Measurements from ENCODE around the gene PEX7.
"Not testable (repeated sequence)": the region's sequence is repeated elsewhere in the genome, so short reads cannot be mapped to it uniquely, and the experiment has no call there.

GRCh38 chr6:136815608-136816007 is 6.8 kb upstream of the PEX7 start:
- not testable (repeated sequence) for TF ChIP-seq CTCF (IDR thresholded peaks at IDR 0.05); POLR2A (IDR thresholded peaks at IDR 0.05); POLR2AphosphoS5 (IDR thresholded peaks at IDR 0.05); EP300 (IDR thresholded peaks at IDR 0.05; ENCODE audit: low read depth)

All from transverse colon (tissue), 4 donors.